PFSK-1 (cell line): Measurements from ENCODE around the gene HOXB1.

Source experiments
- POLR2AphosphoS5 ChIP-seq: IDR thresholded peaks from 2 replicates; pipeline ENCODE4 v1.6.1; 2012; ENCODE audit warnings: low read depth, mild to moderate bottlenecking, control low read depth, low read length, moderate library complexity
- SIN3A ChIP-seq: IDR thresholded peaks from 2 replicates; pipeline ENCODE4 v1.6.1; 2012; ENCODE audit warnings: mild to moderate bottlenecking, low read length, moderate library complexity, borderline replicate concordance; ENCODE audit not compliant: insufficient read depth
- TAF1 ChIP-seq: IDR thresholded peaks from 2 replicates; pipeline ENCODE4 v1.6.1; 2012; ENCODE audit warnings: low read length, control low read depth, borderline replicate concordance; ENCODE audit not compliant: insufficient read depth
- TF ChIP-seq, protein P1 (sequence below), 2 experiments: IDR thresholded peaks; 2 replicates each; pipeline versions ENCODE4 v1.6.1 to v1.8.0; 2011 to 2012; ENCODE audit warnings: low read depth in 2 of 2, low read length in 2 of 2, control low read depth in 1 of 2, inconsistent platforms in 1 of 2, mild to moderate bottlenecking in 1 of 2, moderate library complexity in 1 of 2; ENCODE audit not compliant: insufficient read depth in 1 of 2

DNA sequence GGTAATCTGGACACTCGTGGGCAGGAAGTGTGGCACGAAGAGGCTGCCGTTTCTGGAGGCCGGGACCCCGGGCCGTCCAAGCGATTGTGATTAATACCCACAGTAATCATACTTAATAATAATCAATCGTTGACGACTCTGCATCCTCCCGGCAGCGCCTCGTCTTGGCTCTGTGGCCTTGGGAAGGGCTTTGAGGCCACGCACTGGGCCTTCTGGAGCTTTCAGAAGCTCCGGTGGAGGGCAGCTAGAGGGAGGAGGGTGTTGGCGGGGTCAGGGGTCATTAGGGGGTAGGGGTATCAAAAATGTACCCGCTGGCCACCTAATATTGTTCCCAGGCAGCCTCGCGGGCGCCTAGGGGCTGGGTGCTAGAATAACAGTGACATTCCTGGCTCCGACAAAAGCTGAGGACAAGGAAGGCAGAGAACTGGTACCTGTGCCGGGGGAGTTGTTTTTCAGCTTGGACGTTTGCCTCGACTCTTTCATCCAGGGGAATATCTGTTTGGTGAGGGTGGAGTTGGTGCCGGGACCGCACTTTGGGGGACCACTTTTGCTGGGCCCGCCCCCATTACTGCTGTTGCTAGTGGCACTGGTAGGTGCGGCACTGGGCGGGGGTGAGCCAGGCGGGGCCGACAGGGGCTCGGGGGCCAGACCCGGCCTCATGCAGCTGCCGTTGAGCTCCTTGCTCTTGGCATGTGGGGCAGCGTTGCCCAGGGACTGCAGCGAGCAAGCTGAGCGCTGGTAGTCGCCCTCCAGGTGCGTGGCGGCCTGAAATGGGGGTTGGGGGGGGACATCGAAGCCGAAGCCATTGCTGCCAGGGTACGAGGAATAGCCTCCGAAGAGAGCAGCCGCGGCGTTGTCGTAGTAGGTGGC lies 21.0 kb upstream of the HOXB1 start:
- no peak for TF ChIP-seq POLR2AphosphoS5
- TF ChIP-seq TAF1 = no peak
- TF ChIP-seq, protein P1, sequence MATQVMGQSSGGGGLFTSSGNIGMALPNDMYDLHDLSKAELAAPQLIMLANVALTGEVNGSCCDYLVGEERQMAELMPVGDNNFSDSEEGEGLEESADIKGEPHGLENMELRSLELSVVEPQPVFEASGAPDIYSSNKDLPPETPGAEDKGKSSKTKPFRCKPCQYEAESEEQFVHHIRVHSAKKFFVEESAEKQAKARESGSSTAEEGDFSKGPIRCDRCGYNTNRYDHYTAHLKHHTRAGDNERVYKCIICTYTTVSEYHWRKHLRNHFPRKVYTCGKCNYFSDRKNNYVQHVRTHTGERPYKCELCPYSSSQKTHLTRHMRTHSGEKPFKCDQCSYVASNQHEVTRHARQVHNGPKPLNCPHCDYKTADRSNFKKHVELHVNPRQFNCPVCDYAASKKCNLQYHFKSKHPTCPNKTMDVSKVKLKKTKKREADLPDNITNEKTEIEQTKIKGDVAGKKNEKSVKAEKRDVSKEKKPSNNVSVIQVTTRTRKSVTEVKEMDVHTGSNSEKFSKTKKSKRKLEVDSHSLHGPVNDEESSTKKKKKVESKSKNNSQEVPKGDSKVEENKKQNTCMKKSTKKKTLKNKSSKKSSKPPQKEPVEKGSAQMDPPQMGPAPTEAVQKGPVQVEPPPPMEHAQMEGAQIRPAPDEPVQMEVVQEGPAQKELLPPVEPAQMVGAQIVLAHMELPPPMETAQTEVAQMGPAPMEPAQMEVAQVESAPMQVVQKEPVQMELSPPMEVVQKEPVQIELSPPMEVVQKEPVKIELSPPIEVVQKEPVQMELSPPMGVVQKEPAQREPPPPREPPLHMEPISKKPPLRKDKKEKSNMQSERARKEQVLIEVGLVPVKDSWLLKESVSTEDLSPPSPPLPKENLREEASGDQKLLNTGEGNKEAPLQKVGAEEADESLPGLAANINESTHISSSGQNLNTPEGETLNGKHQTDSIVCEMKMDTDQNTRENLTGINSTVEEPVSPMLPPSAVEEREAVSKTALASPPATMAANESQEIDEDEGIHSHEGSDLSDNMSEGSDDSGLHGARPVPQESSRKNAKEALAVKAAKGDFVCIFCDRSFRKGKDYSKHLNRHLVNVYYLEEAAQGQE (IDR thresholded peaks at IDR 0.05; ENCODE audit: insufficient read depth in 1 of 2, low read depth in 2 of 2, low read length in 2 of 2) = no peak
- no peak for TF ChIP-seq SIN3A
